ENCODE data around the gene IFIT3. TPM values are rescaled to one million over a fixed set of nuclear protein-coding genes. Genes with fewer than 3 reads are reported as not detected.
"Not testable (repeated sequence)": the region's sequence is repeated elsewhere in the genome, so short reads cannot be mapped to it uniquely, and the experiment has no call there.

The IFIT3 gene
- total and polyA plus RNA-seq, 12 donors, result 8.1 to 88.6 (median 26.7) TPM

GRCh38 chr10:89309156-89310055, 18.4 kb upstream of the IFIT3 start:
- intact Hi-C loops (cut with DNase I), result no loop called here
- TF ChIP-seq, protein P1, sequence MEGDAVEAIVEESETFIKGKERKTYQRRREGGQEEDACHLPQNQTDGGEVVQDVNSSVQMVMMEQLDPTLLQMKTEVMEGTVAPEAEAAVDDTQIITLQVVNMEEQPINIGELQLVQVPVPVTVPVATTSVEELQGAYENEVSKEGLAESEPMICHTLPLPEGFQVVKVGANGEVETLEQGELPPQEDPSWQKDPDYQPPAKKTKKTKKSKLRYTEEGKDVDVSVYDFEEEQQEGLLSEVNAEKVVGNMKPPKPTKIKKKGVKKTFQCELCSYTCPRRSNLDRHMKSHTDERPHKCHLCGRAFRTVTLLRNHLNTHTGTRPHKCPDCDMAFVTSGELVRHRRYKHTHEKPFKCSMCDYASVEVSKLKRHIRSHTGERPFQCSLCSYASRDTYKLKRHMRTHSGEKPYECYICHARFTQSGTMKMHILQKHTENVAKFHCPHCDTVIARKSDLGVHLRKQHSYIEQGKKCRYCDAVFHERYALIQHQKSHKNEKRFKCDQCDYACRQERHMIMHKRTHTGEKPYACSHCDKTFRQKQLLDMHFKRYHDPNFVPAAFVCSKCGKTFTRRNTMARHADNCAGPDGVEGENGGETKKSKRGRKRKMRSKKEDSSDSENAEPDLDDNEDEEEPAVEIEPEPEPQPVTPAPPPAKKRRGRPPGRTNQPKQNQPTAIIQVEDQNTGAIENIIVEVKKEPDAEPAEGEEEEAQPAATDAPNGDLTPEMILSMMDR (IDR thresholded peaks at IDR 0.05), result no peak
- no peak for TF ChIP-seq POLR2A (IDR thresholded peaks at IDR 0.05)
- no peaks in the 10 kb centered on the region for H3K9me3 ChIP-seq (replicated peaks in 1 of 3)
- no peak overlapping the region for H3K4me3 ChIP-seq
- no peak for DNase-seq
- peaks cover 0 to 9% of the 10 kb centered on the region in 2 donors for H3K4me1 ChIP-seq (replicated peaks in 1 of 2)
- H3K36me3 ChIP-seq (replicated peaks in 1 of 2), result peaks cover 0 to 12% of the 10 kb centered on the region in 2 donors
- 87 to 92% (median 89%) methylated on average over 7 of the region's 7 CpGs for WGBS, 4 donors
- H3K27ac ChIP-seq, result no peak overlapping the region
- no peaks in the 10 kb centered on the region for H3K27me3 ChIP-seq

- TF ChIP-seq POLR2A (IDR thresholded peaks at IDR 0.05), result no peak
- TF ChIP-seq, protein P1 (IDR thresholded peaks at IDR 0.05), result no peak
- Histone ChIP-seq H3K4me3 (no peak overlapping the region), H3K4me1 (replicated peaks in 1 of 2) (peaks cover 0 to 5% of the 10 kb centered on the region in 2 donors), H3K27ac (no peak overlapping the region), H3K9me3 (replicated peaks in 1 of 3) (no peaks in the 10 kb centered on the region), H3K27me3 (no peaks in the 10 kb centered on the region), H3K36me3 (replicated peaks in 1 of 2) (peaks cover 0 to 12% of the 10 kb centered on the region in 2 donors)
- intact Hi-C loops (cut with DNase I), result no loop called here
- 82 to 90% (median 87%) methylated on average over 2 of the region's 2 CpGs for WGBS, 4 donors
- DNase-seq, result no peak
Measured at GRCh38 chr10:89310056-89310893, 17.5 kb upstream of the IFIT3 start.

DNA sequence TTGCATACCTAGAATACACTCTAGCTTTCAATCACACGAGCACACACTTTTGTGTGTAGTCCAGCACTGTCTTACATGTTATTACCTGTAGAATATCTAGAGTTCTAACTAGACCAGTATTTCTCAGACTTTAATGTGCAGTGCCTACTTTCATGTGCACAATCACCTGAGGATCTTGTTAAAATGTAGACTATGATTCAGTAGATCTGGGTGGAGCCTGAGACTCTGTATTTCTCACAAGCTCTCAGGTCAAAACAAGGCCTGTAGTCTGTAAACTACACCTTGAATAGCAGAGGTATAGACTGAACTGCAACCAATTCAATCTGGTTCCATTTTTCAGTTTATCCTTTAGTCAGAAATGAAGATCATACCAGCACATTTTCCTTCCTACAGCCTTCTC, 14.8 kb upstream of the IFIT3 start:
- no peak overlapping the region for H3K27ac ChIP-seq
- no peak for DNase-seq
- intact Hi-C loops (cut with DNase I), result no loop called here
- H3K9me3 ChIP-seq (replicated peaks in 1 of 3), result no peaks in the 10 kb centered on the region
- no peaks in the 10 kb centered on the region for H3K36me3 ChIP-seq (replicated peaks in 1 of 2)
- peaks cover 0 to 5% of the 10 kb centered on the region in 2 donors for H3K4me1 ChIP-seq (replicated peaks in 1 of 2)
- WGBS, 4 donors, result 82 to 100% (median 91%) methylated on average over 1 of the region's 1 CpG
- no peak overlapping the region for H3K4me3 ChIP-seq
- no peaks in the 10 kb centered on the region for H3K27me3 ChIP-seq
- TF ChIP-seq, protein P1 (IDR thresholded peaks at IDR 0.05), result no peak
- TF ChIP-seq POLR2A (IDR thresholded peaks at IDR 0.05), result no peak

- Histone ChIP-seq H3K27me3 (no peaks in the 10 kb centered on the region), H3K9me3 (replicated peaks in 1 of 3) (no peaks in the 10 kb centered on the region), H3K4me1 (replicated peaks in 1 of 2) (peaks cover 0 to 5% of the 10 kb centered on the region in 2 donors), H3K36me3 (replicated peaks in 1 of 2) (no peaks in the 10 kb centered on the region), H3K4me3 (no peak overlapping the region), H3K27ac (no peak overlapping the region)
- no peak for DNase-seq
- TF ChIP-seq POLR2A (IDR thresholded peaks at IDR 0.05), result no peak
- TF ChIP-seq, protein P1 (IDR thresholded peaks at IDR 0.05), result no peak
- intact Hi-C loops (cut with DNase I), result no loop called here
Measured at GRCh38 chr10:89314676-89315075, 13.1 kb upstream of the IFIT3 start.

GRCh38 chr10:89318047-89318446, 9.8 kb upstream of the IFIT3 start:
- DNase-seq; H3K27ac ChIP-seq; H3K4me1 ChIP-seq (replicated peaks in 1 of 2); H3K36me3 ChIP-seq (replicated peaks in 1 of 2); H3K4me3 ChIP-seq; H3K9me3 ChIP-seq (replicated peaks in 1 of 3); H3K27me3 ChIP-seq; intact Hi-C loops (cut with DNase I): not testable (repeated sequence)
- 95 to 98% (median 97%) methylated on average over 4 of the region's 4 CpGs for WGBS, 4 donors

DNA sequence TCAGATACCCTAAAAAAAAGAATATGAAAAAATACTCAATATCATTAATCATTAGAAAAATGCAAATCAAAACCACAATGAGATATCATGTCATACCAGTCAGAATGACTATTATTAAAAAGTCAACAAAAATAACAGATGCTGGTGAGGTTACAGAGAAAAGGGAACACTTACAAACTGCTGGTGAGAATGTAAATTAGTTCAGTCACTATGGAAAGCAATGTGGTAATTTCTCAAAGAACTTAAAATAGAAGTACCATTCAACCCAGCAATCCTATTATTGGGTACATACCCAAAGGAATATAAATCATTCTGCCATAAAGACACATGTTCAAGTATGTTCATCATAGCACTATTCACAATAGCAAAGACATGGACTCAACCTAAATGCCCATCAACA, 2.7 kb upstream of the IFIT3 start:
- H3K36me3 ChIP-seq (replicated peaks in 1 of 2); intact Hi-C loops (cut with DNase I); DNase-seq; H3K27me3 ChIP-seq; H3K4me3 ChIP-seq; H3K9me3 ChIP-seq (replicated peaks in 1 of 3); H3K27ac ChIP-seq: not testable (repeated sequence)
- peaks cover 12 to 22% of the 10 kb centered on the region in 2 donors for H3K4me1 ChIP-seq (replicated peaks in 1 of 2)
